GM21515 (cell line): ENCODE measurements around the gene MYRIP.
A peak's percentile ranks its signal among the peaks of the same experiment; 100 is the strongest.

ENCODE experiments used
- ATAC-seq: cut with Tn5 transposase; IDR thresholded peaks from one replicate; pipeline ENCODE4 v1.9.1; 2021; ENCODE audit not compliant: unreplicated experiment

MYRIP gene

GRCh38 chr3:40224796-40225515 lies 415.5 kb downstream of the MYRIP start:
- no peak for ATAC-seq

GRCh38 chr3:40226636-40227035 lies 417.2 kb downstream of the MYRIP start:
- no peak for ATAC-seq

- ATAC-seq: no peak
Measured at GRCh38 chr3:40228792-40229350, 419.5 kb downstream of the MYRIP start.

GRCh38 chr3:40229386-40229785 lies 420.0 kb downstream of the MYRIP start:
- ATAC-seq: peak; percentile 67

- no peak for ATAC-seq
Measured at GRCh38 chr3:40229963-40230362, 420.6 kb downstream of the MYRIP start.

- no peak for ATAC-seq
Measured at GRCh38 chr3:40230382-40230781, 421.0 kb downstream of the MYRIP start.

- ATAC-seq: no peak
Measured at GRCh38 chr3:40232626-40233025, 423.2 kb downstream of the MYRIP start.

- ATAC-seq: no peak
Measured at GRCh38 chr3:40237159-40237558, 427.8 kb downstream of the MYRIP start.

GRCh38 chr3:40237889-40238571 lies 428.6 kb downstream of the MYRIP start:
- ATAC-seq: no peak

- no peak for ATAC-seq
Measured at GRCh38 chr3:40240921-40241320, 431.5 kb downstream of the MYRIP start.

GRCh38 chr3:40242216-40242615 lies 432.8 kb downstream of the MYRIP start:
- no peak for ATAC-seq

- no peak for ATAC-seq
Measured at GRCh38 chr3:40242638-40243037, 433.2 kb downstream of the MYRIP start.

- no peak for ATAC-seq
Measured at GRCh38 chr3:40243056-40243455, 433.6 kb downstream of the MYRIP start.

GRCh38 chr3:40247714-40248454 lies 438.5 kb downstream of the MYRIP start:
- ATAC-seq: no peak

- no peak for ATAC-seq
Measured at GRCh38 chr3:40248591-40248990, 439.2 kb downstream of the MYRIP start.

GRCh38 chr3:40249168-40249567 lies 439.8 kb downstream of the MYRIP start:
- ATAC-seq: no peak

GRCh38 chr3:40254491-40254890 lies 445.1 kb downstream of the MYRIP start:
- ATAC-seq: no peak

GRCh38 chr3:40254891-40255290 lies 445.5 kb downstream of the MYRIP start:
- ATAC-seq: no peak

GRCh38 chr3:40255532-40255931 lies 446.1 kb downstream of the MYRIP start:
- ATAC-seq: no peak

- no peak for ATAC-seq
Measured at GRCh38 chr3:40258064-40258463, 448.7 kb downstream of the MYRIP start.

GRCh38 chr3:40258555-40258954 lies 449.1 kb downstream of the MYRIP start:
- no peak for ATAC-seq

- no peak for ATAC-seq
Measured at GRCh38 chr3:40262331-40262730, 452.9 kb downstream of the MYRIP start.
